Type B pancreatic cell (in vitro differentiated cells): Measurements from ENCODE around the gene THSD4. TPM values are rescaled to one million over a fixed set of nuclear protein-coding genes. Genes with fewer than 3 reads are reported as not detected.
"Not testable (repeated sequence)": the region's sequence is repeated elsewhere in the genome, so short reads cannot be mapped to it uniquely, and the experiment has no call there.

ENCODE experiments used
- DNase-seq: peaks from one replicate; pipeline ENCODE4 v3.0.0; 2021; ENCODE audit warnings: mixed read lengths; ENCODE audit not compliant: unreplicated experiment; ENCODE audit errors: extremely low spot score
- H3K27ac Mint-ChIP-seq: 2 replicates; pipeline ENCODE4 v1.8.0; 2021; ENCODE audit warnings: mild to moderate bottlenecking, mixed read lengths
- H3K27me3 Mint-ChIP-seq: 2 replicates; pipeline ENCODE4 v1.8.0; 2021; ENCODE audit warnings: mixed read lengths
- H3K36me3 Mint-ChIP-seq: 2 replicates; pipeline ENCODE4 v1.8.0; 2021; ENCODE audit warnings: mixed read lengths
- H3K4me1 Mint-ChIP-seq: one replicate; pipeline ENCODE4 v1.8.0; 2021; ENCODE audit warnings: mixed read lengths; ENCODE audit not compliant: unreplicated experiment
- H3K4me3 Mint-ChIP-seq: 2 replicates; pipeline ENCODE4 v1.8.0; 2021; ENCODE audit warnings: mild to moderate bottlenecking, mixed read lengths
- H3K9me3 Mint-ChIP-seq: 2 replicates; pipeline ENCODE4 v1.8.0; 2021; ENCODE audit warnings: mixed read lengths
- total RNA-seq: library from RNA; stranded (reverse); gene quantifications from 2 replicates; pipeline ENCODE4 v1.2.1, GENCODE V29; 2021; ENCODE audit warnings: low replicate concordance
- TF ChIP-seq, protein P1 (sequence below): fragments of 200-600 bp; sonication (generic); conservative IDR thresholded peaks from 2 replicates; pipeline ENCODE4 v1.5.0; 2021; ENCODE audit warnings: antibody characterized with exemption, mild to moderate bottlenecking

THSD4 gene
- total RNA-seq, 1 donor from 2014 or later = 43.3 TPM

- no peak overlapping the region for H3K4me3 Mint-ChIP-seq
- TF ChIP-seq, protein P1, sequence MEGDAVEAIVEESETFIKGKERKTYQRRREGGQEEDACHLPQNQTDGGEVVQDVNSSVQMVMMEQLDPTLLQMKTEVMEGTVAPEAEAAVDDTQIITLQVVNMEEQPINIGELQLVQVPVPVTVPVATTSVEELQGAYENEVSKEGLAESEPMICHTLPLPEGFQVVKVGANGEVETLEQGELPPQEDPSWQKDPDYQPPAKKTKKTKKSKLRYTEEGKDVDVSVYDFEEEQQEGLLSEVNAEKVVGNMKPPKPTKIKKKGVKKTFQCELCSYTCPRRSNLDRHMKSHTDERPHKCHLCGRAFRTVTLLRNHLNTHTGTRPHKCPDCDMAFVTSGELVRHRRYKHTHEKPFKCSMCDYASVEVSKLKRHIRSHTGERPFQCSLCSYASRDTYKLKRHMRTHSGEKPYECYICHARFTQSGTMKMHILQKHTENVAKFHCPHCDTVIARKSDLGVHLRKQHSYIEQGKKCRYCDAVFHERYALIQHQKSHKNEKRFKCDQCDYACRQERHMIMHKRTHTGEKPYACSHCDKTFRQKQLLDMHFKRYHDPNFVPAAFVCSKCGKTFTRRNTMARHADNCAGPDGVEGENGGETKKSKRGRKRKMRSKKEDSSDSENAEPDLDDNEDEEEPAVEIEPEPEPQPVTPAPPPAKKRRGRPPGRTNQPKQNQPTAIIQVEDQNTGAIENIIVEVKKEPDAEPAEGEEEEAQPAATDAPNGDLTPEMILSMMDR = no peak
- H3K9me3 Mint-ChIP-seq = peaks cover 6% of the 10 kb centered on the region
- no peak for DNase-seq
- no peak overlapping the region for H3K27ac Mint-ChIP-seq
- no peaks in the 10 kb centered on the region for H3K27me3 Mint-ChIP-seq
- H3K36me3 Mint-ChIP-seq = peaks cover 31% of the 10 kb centered on the region
- peaks cover 5% of the 10 kb centered on the region for H3K4me1 Mint-ChIP-seq
Observed at GRCh38 chr15:71262599-71262998, 147.3 kb downstream of the THSD4 start.

DNA sequence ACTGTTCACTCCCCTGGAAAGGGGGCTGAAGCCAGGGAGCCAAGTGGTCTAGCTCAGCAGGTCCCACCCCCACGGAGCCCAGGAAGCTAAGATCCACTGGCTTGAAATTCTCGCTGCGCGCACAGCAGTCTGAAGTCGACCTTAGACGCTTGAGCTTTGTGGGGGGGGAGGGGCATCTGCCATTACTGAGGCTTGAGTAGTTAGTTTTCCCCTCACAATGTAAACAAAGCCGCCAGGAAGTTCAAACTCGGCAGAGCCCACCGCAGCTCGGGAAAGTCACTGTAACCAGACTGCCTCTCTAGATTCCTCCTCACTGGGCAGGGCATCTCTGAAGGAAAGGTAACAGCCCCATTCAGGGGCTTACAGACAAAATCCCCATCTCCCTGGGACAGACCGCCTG lies 150.3 kb downstream of the THSD4 start:
- not testable (repeated sequence) for H3K27me3 Mint-ChIP-seq, H3K27ac Mint-ChIP-seq, H3K4me1 Mint-ChIP-seq, H3K4me3 Mint-ChIP-seq, DNase-seq
- peaks cover 10% of the 10 kb centered on the region for H3K9me3 Mint-ChIP-seq
- H3K36me3 Mint-ChIP-seq = peaks cover 18% of the 10 kb centered on the region

GRCh38 chr15:71271327-71271726 lies 156.1 kb downstream of the THSD4 start:
- TF ChIP-seq, protein P1 = no peak

DNA sequence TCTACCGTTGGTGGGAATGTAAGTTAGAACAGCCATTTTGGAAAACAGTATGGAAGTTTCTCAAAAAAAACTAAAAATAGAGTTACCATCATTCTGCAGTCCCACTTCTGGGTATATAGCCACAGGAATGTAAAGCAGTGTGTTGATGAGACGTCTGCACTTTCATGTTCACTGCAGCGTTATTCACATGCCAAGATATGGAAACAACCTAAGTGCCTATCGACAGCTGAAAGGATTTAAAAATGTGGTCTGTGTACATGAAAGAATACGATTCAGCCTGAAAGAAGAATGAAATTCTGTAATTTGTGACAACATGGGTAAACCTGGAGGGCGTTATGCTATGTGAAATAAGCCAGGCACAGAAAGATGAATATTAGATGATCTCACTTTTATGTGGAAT lies 157.7 kb downstream of the THSD4 start:
- peak overlapping the region; percentile 5 for H3K4me3 Mint-ChIP-seq
- no peaks in the 10 kb centered on the region for H3K27me3 Mint-ChIP-seq
- peaks cover 4% of the 10 kb centered on the region for H3K9me3 Mint-ChIP-seq
- DNase-seq = no peak
- H3K4me1 Mint-ChIP-seq = peaks cover 33% of the 10 kb centered on the region
- TF ChIP-seq, protein P1 = no peak
- no peaks in the 10 kb centered on the region for H3K36me3 Mint-ChIP-seq
- H3K27ac Mint-ChIP-seq = peak overlapping the region; percentile 38

More at GRCh38 chr15:71271327-71271726, 156.1 kb downstream of the THSD4 start:
- no peak for DNase-seq
- H3K9me3 Mint-ChIP-seq = peaks cover 10% of the 10 kb centered on the region
- H3K27ac Mint-ChIP-seq = no peak overlapping the region
- H3K4me1 Mint-ChIP-seq = peaks cover 33% of the 10 kb centered on the region
- H3K27me3 Mint-ChIP-seq = no peaks in the 10 kb centered on the region
- H3K4me3 Mint-ChIP-seq = no peak overlapping the region
- H3K36me3 Mint-ChIP-seq = peaks cover 6% of the 10 kb centered on the region

DNA sequence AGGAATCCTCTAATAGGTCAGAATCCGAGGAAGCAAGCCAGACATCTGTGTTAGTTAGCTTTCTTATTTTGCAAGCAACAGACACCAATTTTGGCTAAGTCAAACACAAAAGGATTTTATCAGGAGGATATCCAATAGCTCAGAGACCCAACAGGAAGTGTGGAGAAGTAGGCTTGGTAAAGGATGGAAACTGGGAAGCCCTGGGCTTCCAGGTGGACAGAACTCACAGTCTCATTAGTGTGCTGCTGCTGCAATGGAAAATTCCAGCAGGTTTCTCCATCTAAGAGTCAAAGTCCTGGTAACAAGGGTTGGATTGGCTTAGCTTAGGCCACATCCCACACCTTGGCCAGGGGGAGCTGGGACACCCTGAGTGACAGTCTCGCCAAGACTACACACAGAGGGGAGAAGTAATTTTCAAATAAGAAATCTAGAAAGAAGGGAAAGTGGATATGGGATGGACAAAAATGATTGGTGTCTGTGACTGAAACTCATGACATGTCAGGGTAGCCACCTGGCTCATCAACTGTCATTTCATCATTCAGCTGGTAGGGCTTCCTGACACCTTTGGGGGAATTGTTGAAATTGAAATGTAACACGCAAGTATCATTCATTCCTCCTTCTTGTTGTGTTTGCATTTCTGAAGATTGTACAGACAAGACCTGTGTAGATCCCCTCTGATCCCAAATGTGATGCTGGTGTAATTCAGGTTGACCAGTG lies 158.6 kb downstream of the THSD4 start:
- no peak overlapping the region for H3K4me3 Mint-ChIP-seq
- peaks cover 4% of the 10 kb centered on the region for H3K9me3 Mint-ChIP-seq
- H3K27me3 Mint-ChIP-seq = no peaks in the 10 kb centered on the region
- TF ChIP-seq, protein P1 = no peak
- H3K27ac Mint-ChIP-seq = no peak overlapping the region
- H3K36me3 Mint-ChIP-seq = no peaks in the 10 kb centered on the region
- H3K4me1 Mint-ChIP-seq = peaks cover 40% of the 10 kb centered on the region
- DNase-seq = no peak

DNA sequence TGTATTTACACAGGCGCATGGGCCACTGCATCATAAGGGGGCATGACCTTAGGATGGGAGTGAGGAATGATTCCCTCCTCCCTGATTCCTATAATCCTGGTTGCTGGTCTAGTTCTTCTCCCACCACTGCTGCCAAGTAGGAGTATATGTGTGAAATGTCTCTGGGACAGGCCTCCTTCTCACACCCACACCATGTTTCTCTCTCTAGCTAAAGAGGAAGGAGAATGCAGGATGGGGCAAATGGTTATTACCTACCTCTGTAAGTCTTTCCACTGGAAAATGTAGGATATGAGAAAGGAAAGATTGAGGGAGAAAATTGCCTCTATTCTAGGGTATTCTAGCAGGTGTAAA lies 159.2 kb downstream of the THSD4 start:
- Mint-ChIP-seq H3K27ac (no peak overlapping the region), H3K36me3 (no peaks in the 10 kb centered on the region)

More for the DNA sequence above, 159.2 kb downstream of the THSD4 start:
- H3K9me3 Mint-ChIP-seq = peaks cover 4% of the 10 kb centered on the region
- TF ChIP-seq, protein P1 = no peak
- no peaks in the 10 kb centered on the region for H3K27me3 Mint-ChIP-seq
- no peak overlapping the region for H3K4me3 Mint-ChIP-seq
- no peak for DNase-seq
- H3K4me1 Mint-ChIP-seq = peaks cover 45% of the 10 kb centered on the region
